Cardiac fibroblast (primary cell): ENCODE measurements around the gene RASD2.

Experiments
- DNase-seq, 2 donors: peaks; one replicate each; pipeline versions ENCODE4 v3.0.0 to v3.0.0-alpha.2; 2010; ENCODE audit warnings: low read depth in 2 of 2
- H3K4me3 ChIP-seq, 2 donors: replicated peaks in 1 of 2; 1 replicate in 1 of 2; 2 replicates in 1 of 2; pipeline ENCODE4 v1.5.1; 2011; ENCODE audit warnings: low read depth in 2 of 2, low read length in 2 of 2, mild to moderate bottlenecking in 2 of 2, moderate library complexity in 1 of 2
- TF ChIP-seq, protein P1 (sequence below): IDR thresholded peaks from one replicate; pipeline ENCODE4 v1.5.1; 2011; ENCODE audit warnings: low read depth, mild to moderate bottlenecking, low read length, inconsistent platforms

The RASD2 gene

DNA sequence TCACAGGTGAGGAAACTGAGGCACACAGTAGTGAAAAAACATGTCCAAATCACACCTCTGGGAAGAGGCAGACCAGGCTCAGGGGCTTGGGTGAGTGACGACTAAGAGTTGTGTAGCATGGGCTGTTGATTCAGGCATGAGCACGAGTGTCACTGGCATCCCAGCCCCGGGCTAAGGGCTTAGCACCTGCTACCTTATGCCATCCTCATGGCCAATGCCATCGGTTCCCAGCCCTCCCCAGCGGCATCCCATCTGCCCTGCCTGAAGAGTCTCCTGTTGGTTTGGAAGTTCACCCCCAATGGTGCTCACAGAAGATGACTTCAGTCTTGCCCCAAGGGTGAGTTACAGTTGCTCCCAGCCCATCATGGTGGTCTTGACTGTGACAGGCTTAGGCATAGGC lies 54.1 kb downstream of the RASD2 start:
- no peak overlapping the region for H3K4me3 ChIP-seq
- DNase-seq = no peak
- TF ChIP-seq, protein P1, sequence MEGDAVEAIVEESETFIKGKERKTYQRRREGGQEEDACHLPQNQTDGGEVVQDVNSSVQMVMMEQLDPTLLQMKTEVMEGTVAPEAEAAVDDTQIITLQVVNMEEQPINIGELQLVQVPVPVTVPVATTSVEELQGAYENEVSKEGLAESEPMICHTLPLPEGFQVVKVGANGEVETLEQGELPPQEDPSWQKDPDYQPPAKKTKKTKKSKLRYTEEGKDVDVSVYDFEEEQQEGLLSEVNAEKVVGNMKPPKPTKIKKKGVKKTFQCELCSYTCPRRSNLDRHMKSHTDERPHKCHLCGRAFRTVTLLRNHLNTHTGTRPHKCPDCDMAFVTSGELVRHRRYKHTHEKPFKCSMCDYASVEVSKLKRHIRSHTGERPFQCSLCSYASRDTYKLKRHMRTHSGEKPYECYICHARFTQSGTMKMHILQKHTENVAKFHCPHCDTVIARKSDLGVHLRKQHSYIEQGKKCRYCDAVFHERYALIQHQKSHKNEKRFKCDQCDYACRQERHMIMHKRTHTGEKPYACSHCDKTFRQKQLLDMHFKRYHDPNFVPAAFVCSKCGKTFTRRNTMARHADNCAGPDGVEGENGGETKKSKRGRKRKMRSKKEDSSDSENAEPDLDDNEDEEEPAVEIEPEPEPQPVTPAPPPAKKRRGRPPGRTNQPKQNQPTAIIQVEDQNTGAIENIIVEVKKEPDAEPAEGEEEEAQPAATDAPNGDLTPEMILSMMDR = no peak

DNA sequence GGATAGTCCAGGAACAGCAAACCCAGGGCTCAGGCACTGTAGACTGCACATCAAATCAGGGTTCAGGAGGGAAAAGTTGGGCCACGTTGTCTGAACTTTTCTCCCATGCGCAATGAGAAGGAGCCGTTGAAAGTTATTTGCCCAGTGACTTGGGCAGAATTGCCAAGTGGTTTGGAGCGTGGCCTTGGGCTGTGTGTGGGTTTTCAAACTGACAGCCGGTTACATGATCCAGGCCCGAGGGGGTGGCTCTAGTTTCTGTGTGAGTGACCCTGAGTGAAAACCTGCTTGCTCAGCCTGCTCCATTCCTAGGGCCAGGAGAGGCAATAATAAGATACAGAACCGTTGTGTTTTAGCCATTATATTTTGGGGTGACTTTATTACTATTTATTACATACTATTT lies 56.2 kb downstream of the RASD2 start:
- H3K4me3 ChIP-seq = no peak overlapping the region
- DNase-seq = peak in 1 of 2 donors; percentile 51
- TF ChIP-seq, protein P1 = no peak

DNA sequence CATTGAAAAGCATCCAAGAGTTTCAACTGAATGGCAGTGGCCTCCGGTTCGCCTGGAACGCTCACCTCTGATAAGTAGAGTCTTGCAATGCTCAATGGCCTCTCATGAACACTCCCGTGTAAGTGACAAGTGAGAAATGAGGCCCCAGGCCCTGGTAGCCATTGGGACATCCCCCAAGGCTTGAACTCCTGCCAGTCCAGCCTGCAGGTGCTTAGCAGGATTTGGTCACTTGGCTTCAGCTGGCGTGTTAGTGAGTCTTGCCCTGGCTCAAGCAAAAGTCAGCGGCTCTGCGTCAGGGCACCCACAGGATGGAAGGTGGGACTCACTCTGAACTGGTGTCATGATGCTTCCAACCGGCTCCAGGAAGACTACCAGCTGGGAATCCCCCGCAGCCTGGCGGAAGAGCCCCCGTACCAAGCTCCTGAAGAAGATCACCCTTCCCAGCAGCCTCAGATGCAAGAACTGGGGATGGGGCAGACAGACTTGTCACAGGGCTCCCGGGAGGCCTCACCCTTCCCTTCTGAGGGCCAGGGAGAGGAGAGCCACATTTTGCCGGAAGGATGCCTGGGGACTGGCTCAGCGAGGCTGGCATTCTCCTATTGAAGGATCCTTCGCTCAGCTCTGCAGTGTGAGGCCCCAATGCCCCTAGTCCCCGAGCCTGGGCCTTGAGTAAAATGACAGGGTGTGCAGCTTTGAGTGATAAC lies 57.2 kb downstream of the RASD2 start:
- H3K4me3 ChIP-seq = no peak overlapping the region
- DNase-seq = no peak
- TF ChIP-seq, protein P1 = no peak

DNA sequence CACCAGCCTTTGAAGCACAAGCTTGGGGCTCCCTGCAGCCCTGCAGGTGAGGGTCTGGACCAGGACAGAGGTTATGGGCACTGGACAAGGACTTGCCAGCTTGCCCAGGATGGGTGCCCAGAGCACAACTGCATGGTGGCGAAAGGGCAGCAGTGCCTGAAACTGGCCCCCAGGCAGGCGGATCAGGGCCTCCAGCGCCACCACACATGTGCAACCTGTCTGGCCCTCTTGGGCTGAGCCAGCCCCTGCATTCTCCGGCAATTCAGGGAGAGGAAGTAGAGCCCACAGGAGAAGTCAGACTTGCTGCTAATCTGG lies 57.7 kb downstream of the RASD2 start:
- no peak for DNase-seq
- TF ChIP-seq, protein P1 = no peak
- no peak overlapping the region for H3K4me3 ChIP-seq

DNA sequence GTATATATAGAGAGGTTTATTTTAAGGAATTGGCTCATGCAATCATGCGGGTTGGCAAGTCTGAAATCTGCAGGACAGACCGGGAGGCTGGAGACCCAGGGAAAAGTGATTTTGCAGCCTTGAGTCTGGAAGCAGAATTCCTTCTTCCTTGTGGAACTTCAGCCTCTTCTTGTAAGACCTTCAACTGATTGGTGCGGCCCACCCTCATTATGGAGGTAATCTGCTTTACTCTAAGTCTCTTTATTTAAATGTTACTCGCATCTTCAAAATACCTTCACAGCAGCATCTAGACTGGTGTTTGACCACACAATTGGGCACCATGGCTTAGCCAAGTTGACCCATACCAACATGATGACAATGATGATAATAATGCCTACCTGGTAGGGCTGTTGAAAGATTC lies 58.7 kb downstream of the RASD2 start:
- TF ChIP-seq, protein P1 = no peak
- no peak overlapping the region for H3K4me3 ChIP-seq
- no peak for DNase-seq

DNA sequence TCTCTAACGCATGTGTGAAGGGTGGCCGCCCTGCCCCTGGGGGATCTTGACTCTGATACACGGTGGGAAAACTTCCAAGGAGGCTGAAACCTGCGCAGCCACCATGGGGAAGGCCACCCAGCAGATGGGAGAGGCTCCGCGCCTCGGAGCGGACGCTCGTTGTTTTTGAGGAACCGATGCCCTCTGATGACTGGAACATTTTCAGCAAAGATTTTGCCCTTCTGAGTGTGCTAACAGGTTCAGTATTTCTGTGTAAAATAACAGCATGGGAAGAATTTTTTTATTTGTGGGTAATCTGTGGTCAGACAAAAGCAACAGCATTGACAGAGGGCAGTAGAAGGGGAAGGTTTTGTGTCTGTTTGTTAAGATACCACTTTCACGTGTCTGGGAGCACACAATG lies 59.8 kb downstream of the RASD2 start:
- no peak for DNase-seq
- no peak overlapping the region for H3K4me3 ChIP-seq
- TF ChIP-seq, protein P1 = no peak

DNA sequence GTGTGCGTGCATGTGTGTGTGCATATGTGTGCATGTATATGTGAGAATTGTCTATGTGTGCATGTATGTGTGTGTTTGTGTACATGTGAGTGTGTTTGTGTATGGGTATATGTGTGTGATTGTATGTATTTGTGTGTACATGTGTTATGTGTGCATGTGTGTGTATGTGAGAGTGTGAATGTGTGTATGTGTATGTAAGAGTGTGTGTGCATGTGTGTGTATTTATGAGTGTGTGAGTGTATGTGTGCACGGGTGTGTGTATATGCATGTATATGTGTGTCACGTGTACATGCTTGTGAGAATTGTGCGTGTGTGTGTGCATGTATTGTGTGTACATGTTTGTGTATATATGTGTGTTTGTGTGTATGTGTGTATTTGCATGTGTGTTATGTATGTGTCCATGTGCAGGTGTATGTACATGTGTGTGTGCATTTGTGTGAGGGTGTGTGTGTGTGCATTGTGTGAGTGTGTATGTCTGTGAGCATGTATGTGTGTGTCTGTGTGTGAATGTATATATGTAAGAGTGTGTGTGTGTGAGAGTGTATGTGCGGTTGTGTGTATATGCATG lies 60.5 kb downstream of the RASD2 start:
- TF ChIP-seq, protein P1 = no peak
- DNase-seq = no peak
- no peak overlapping the region for H3K4me3 ChIP-seq
